Body of pancreas (tissue), 4 donors: ENCODE results near the gene ADORA1. TPM values are rescaled to one million over a fixed set of nuclear protein-coding genes. Genes with fewer than 3 reads are reported as not detected.

ENCODE experiments used
- ATAC-seq: fragments of 150-250 bp; one replicate; pipeline ENCODE4 v1.9.1; 2016
- DNase-seq, 4 donors: peaks; one replicate each; pipeline ENCODE4 v3.0.0-alpha.2; 2019
- H3K27ac ChIP-seq, 4 donors: fragments of 200-600 bp; sonication (generic); 1 replicate in 3 of 4; 2 replicates in 1 of 4; pipeline versions ENCODE4 v1.5.1 to v1.6.1; 2016 to 2019; ENCODE audit warnings: mild to moderate bottlenecking in 1 of 4, mixed read lengths in 1 of 4, moderate library complexity in 1 of 4
- H3K27me3 ChIP-seq, 2 donors: fragments of 200-600 bp; sonication (generic); one replicate each; pipeline ENCODE4 v1.6.0; 2016; ENCODE audit warnings: mild to moderate bottlenecking in 1 of 2
- H3K36me3 ChIP-seq, 2 donors: fragments of 200-600 bp; sonication (generic); replicated peaks in 1 of 2; 2 replicates each; pipeline ENCODE4 v1.5.1; 2016; ENCODE audit warnings: low read depth in 2 of 2; ENCODE audit not compliant: insufficient read depth in 1 of 2
- H3K4me1 ChIP-seq: fragments of 200-600 bp; sonication (generic); one replicate; pipeline ENCODE4 v1.6.0; 2016
- H3K4me3 ChIP-seq, 2 donors: fragments of 200-600 bp; sonication (generic); 1 replicate in 1 of 2; 2 replicates in 1 of 2; pipeline ENCODE4 v1.5.1; 2016 to 2019
- H3K9me3 ChIP-seq, 3 donors: fragments of 200-600 bp; sonication (generic); 1 replicate in 2 of 3; 2 replicates in 1 of 3; pipeline ENCODE4 v1.5.1; 2016
- CTCF ChIP-seq, 7 experiments: fragments of 450-650 bp in 4 of 7; fragments of 200-600 bp in 3 of 7; sonication (generic) in 3 of 7; IDR thresholded peaks; one replicate each; pipeline ENCODE4 v1.5.1; 2016 to 2019; ENCODE audit warnings: antibody characterized with exemption in 7 of 7
- POLR2A ChIP-seq, 3 donors: fragments of 450-650 bp; IDR thresholded peaks; one replicate each; pipeline ENCODE4 v1.6.1; 2016; ENCODE audit warnings: antibody characterized with exemption in 3 of 3, mild to moderate bottlenecking in 2 of 3
- WGBS, 2 donors: methylation state at CpG; one replicate each; pipeline ENCODE4 v1.1.5; 2017; 5-methylcytosine and 5-hydroxymethylcytosine counted together
- intact Hi-C: fragments of 100-400 bp; cut with DNase I; formaldehyde crosslinking; loops from one replicate; pipeline ENCODE4 v1.15.1; 2023
- total RNA-seq, 2 donors: library from RNA; depleted of rRNA; stranded (reverse); fragments of >200 nt; gene quantifications; one replicate each; pipeline ENCODE4 v1.1.0, GENCODE V29; 2016

The ADORA1 gene
- total RNA-seq, 2 donors from 2014 or later, result 16.1 to 21.1 TPM

GRCh38 chr1:203137324-203137723 is 9.8 kb downstream of the ADORA1 start:
- no peak for DNase-seq

GRCh38 chr1:203138066-203138465 is 10.5 kb downstream of the ADORA1 start:
- no peaks in the 10 kb centered on the region for H3K9me3 ChIP-seq
- no peaks in the 10 kb centered on the region for H3K36me3 ChIP-seq
- H3K4me3 ChIP-seq, result no peak overlapping the region
- H3K27ac ChIP-seq, result peak overlapping the region in 1 of 4 donors; percentile 68
- peaks cover 69% of the 10 kb centered on the region for H3K4me1 ChIP-seq
- ATAC-seq (no peak), DNase-seq (no peak)
- TF ChIP-seq CTCF (IDR thresholded peaks at IDR 0.05), result no peak
- no peak for TF ChIP-seq POLR2A (IDR thresholded peaks at IDR 0.05)
- H3K27me3 ChIP-seq, result no peaks in the 10 kb centered on the region
- WGBS, 2 donors, result 64 to 71% methylated on average over 3 of the region's 3 CpGs
- intact Hi-C loops, result no loop called here

More at GRCh38 chr1:203137324-203137723, 9.8 kb downstream of the ADORA1 start:
- Histone ChIP-seq H3K4me1 (peaks cover 69% of the 10 kb centered on the region), H3K27me3 (no peaks in the 10 kb centered on the region), H3K36me3 (no peaks in the 10 kb centered on the region), H3K27ac (peak overlapping the region in 1 of 4 donors; percentile 86), H3K4me3 (no peak overlapping the region), H3K9me3 (no peaks in the 10 kb centered on the region)
- no peak for ATAC-seq
- TF ChIP-seq CTCF (IDR thresholded peaks at IDR 0.05) (no peak), POLR2A (IDR thresholded peaks at IDR 0.05) (no peak)
- 92 to 93% methylated on average over 4 of the region's 4 CpGs for WGBS, 2 donors
- intact Hi-C loops, result no loop called here

GRCh38 chr1:203139976-203140475 is 12.5 kb downstream of the ADORA1 start:
- no peaks in the 10 kb centered on the region for H3K9me3 ChIP-seq
- H3K4me3 ChIP-seq, result no peak overlapping the region
- no peaks in the 10 kb centered on the region for H3K36me3 ChIP-seq
- 49 to 59% methylated on average over 8 of the region's 8 CpGs for WGBS, 2 donors
- intact Hi-C loops, result no loop called here
- H3K27me3 ChIP-seq, result no peaks in the 10 kb centered on the region
- H3K4me1 ChIP-seq, result peaks cover 65% of the 10 kb centered on the region
- peak overlapping the region in 3 of 4 donors; percentile 18 to 68 (median 61) for H3K27ac ChIP-seq
- TF ChIP-seq POLR2A (IDR thresholded peaks at IDR 0.05) (no peak), CTCF (IDR thresholded peaks at IDR 0.05) (no peak)
- ATAC-seq (no peak), DNase-seq (no peak)

GRCh38 chr1:203140743-203141520 is 13.4 kb downstream of the ADORA1 start:
- Histone ChIP-seq H3K9me3 (no peaks in the 10 kb centered on the region), H3K27ac (peak overlapping the region in 3 of 4 donors; percentile 26 to 68 (median 61)), H3K36me3 (no peaks in the 10 kb centered on the region), H3K4me3 (no peak overlapping the region), H3K27me3 (no peaks in the 10 kb centered on the region), H3K4me1 (peaks cover 65% of the 10 kb centered on the region)
- ATAC-seq (no peak), DNase-seq (no peak)
- intact Hi-C loops, result no loop called here
- TF ChIP-seq CTCF (IDR thresholded peaks at IDR 0.05) (no peak), POLR2A (IDR thresholded peaks at IDR 0.05) (no peak)
- 45 to 55% methylated on average over 3 to 5 of the region's 5 CpGs for WGBS, 2 donors
